ENCODE data around the gene MAPK8.

GRCh38 chr10:48389846-48390557 lies 83.5 kb downstream of the MAPK8 start:
- TF ChIP-seq, protein P1, sequence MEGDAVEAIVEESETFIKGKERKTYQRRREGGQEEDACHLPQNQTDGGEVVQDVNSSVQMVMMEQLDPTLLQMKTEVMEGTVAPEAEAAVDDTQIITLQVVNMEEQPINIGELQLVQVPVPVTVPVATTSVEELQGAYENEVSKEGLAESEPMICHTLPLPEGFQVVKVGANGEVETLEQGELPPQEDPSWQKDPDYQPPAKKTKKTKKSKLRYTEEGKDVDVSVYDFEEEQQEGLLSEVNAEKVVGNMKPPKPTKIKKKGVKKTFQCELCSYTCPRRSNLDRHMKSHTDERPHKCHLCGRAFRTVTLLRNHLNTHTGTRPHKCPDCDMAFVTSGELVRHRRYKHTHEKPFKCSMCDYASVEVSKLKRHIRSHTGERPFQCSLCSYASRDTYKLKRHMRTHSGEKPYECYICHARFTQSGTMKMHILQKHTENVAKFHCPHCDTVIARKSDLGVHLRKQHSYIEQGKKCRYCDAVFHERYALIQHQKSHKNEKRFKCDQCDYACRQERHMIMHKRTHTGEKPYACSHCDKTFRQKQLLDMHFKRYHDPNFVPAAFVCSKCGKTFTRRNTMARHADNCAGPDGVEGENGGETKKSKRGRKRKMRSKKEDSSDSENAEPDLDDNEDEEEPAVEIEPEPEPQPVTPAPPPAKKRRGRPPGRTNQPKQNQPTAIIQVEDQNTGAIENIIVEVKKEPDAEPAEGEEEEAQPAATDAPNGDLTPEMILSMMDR (conservative IDR thresholded peaks at IDR 0.05; ENCODE audit: low read length), result no peak
- no peak for TF ChIP-seq EZH2phosphoT487 (IDR thresholded peaks at IDR 0.05; ENCODE audit: borderline replicate concordance, low read depth, low read length)

Data from OCI-LY7 (cell line).